GM10248 (cell line): ENCODE data around the gene MTMR1.

Source experiments
- CTCF ChIA-PET: fragments of 300-600 bp; sonication (Branson Sonifier 250); formaldehyde crosslinking; extraction: SDS; loops from one replicate; lab custom pipeline; 2021; ENCODE audit warnings: antibody characterized with exemption; lab: Yijun Ruan, JAX
- POLR2A ChIA-PET: fragments of 350-650 bp; sonication (Branson Sonifier 250); formaldehyde crosslinking; extraction: SDS; loops from one replicate; lab custom pipeline; 2020; ENCODE audit warnings: antibody characterized with exemption; lab: Yijun Ruan, JAX
- DNase-seq: peaks from one replicate; pipeline ENCODE4 v3.0.0; 2012; ENCODE audit errors: extremely low spot score
- TF ChIP-seq, protein P1 (sequence below): IDR thresholded peaks from 2 replicates; pipeline ENCODE4 v1.5.1; 2012; ENCODE audit warnings: mild to moderate bottlenecking, low read depth; ENCODE audit errors: extremely low read depth, missing control alignments, control extremely low read depth

MTMR1 gene

DNA sequence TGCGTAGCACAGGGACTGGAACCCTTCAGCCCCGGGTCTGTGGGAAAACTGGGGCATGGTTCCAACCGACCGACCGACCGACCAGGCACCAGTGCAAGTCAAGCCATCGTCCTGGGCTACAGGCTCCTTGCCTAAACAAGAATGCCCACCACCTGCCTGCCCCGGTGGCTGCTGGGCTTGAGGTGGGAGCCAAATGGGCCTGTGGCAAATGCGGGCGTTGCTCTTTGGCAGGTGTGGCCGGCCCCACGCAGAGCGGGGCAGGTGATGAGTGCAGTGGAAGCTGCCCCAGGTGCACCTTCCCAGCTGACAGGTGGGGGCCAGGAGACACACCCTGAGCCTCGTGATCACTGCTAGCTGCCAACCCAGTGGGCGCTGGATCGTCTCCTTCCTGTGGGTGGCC is 77.9 kb downstream of the MTMR1 start:
- ChIA-PET POLR2A (no interaction called here), CTCF (interaction anchor here (1.0 to 3.9 kb wide), 6 partner anchors 14 to 910 kb away, joined by 3 to 108 read pairs (median 6); no protein-coding TSS in a partner anchor)
- TF ChIP-seq, protein P1, sequence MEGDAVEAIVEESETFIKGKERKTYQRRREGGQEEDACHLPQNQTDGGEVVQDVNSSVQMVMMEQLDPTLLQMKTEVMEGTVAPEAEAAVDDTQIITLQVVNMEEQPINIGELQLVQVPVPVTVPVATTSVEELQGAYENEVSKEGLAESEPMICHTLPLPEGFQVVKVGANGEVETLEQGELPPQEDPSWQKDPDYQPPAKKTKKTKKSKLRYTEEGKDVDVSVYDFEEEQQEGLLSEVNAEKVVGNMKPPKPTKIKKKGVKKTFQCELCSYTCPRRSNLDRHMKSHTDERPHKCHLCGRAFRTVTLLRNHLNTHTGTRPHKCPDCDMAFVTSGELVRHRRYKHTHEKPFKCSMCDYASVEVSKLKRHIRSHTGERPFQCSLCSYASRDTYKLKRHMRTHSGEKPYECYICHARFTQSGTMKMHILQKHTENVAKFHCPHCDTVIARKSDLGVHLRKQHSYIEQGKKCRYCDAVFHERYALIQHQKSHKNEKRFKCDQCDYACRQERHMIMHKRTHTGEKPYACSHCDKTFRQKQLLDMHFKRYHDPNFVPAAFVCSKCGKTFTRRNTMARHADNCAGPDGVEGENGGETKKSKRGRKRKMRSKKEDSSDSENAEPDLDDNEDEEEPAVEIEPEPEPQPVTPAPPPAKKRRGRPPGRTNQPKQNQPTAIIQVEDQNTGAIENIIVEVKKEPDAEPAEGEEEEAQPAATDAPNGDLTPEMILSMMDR: no peak
- no peak for DNase-seq

- CTCF ChIA-PET: interaction anchor here (0.6 to 3.9 kb wide), 34 partner anchors 8 to 909 kb away, joined by 3 to 108 read pairs (median 3); partner anchors contain the start of gene HMGB3
- POLR2A ChIA-PET: no interaction called here
- DNase-seq: peak; percentile 81
- TF ChIP-seq, protein P1: peak; percentile 73
Measured at GRCh38 chrX:150772150-150772970, 79.2 kb downstream of the MTMR1 start.

- TF ChIP-seq, protein P1: no peak
- no peak for DNase-seq
- ChIA-PET POLR2A (no interaction called here), CTCF (interaction anchor here (0.9 to 3.9 kb wide), 10 partner anchors 8 to 309 kb away, joined by 3 to 108 read pairs (median 4); no protein-coding TSS in a partner anchor)
Measured at GRCh38 chrX:150773117-150773516, 79.9 kb downstream of the MTMR1 start.

DNA sequence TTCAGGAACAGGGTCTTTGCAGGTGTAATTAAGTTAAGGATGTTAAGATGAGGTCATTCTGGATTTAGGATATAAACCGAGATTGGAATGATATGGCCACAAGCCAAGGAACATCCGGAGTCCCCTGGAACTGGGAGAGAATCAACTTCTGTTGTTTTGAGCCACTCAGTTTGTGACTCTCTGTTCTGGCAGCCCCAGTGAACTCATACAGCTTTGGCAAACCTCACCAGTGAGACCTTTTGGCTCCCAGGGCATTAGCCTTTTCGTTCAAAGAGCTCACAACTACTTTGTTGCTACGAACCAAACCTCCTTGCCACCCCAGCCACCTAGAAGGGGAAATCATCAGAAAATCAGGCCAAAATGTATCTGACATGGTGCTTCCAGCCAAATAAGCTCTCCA is 80.4 kb downstream of the MTMR1 start:
- CTCF ChIA-PET: interaction anchor here (1.6 to 3.9 kb wide), 3 partner anchors 8 to 309 kb away, joined by 4 to 108 read pairs (median 9); no protein-coding TSS in a partner anchor
- TF ChIP-seq, protein P1: no peak
- DNase-seq: no peak

DNA sequence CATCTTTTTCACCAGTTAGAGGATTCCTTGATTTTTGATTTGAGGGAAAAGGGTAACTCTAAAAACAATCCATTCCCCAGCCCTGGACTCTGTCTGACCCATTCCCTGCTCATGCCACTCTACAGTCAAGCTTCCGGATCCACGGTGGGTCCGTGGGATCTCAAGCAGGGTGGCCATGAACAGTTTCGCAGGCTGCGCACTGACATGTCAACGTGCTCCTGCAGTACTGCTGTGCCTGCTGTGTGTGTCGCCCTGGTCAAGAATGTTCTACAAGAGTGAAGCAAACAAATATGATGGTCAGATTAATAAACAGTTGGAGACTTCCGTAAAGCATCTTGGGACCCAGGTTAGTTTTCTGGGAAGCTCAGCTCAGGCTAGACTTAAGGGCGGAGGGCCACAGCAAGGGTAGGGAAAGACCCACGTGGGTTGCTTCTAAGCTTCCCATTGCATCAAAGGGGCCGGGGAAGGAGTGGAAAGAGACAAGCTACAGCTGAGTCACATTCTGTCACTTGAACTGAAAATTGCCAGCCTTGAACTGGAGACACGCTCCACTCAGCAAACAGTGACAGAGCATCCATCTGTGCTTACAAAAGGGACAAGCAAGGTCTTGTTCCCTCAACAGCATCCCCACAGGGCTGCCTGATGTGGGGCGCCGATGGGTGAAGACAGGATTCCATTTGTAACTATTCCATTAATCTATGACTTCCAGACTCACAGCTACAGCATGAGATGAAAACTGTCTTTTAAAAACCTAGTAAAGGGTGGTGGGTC is 81.8 kb downstream of the MTMR1 start:
- TF ChIP-seq, protein P1: no peak
- no peak for DNase-seq
- CTCF ChIA-PET: interaction anchor here (5.2 kb wide), 1 partner anchor 307 kb away, joined by 31 read pairs; no protein-coding TSS in a partner anchor
- POLR2A ChIA-PET: no interaction called here

More for the DNA sequence above, 80.4 kb downstream of the MTMR1 start:
- POLR2A ChIA-PET: interaction anchor here (0.6 kb wide), 1 partner anchor 121 kb away, joined by 3 read pairs; no protein-coding TSS in a partner anchor
